ENCODE data around the gene SMAP1.

The SMAP1 gene

GRCh38 chr6:70705772-70706171, 38.1 kb downstream of the SMAP1 start:
- ChIA-PET POLR2A (no interaction called here), CTCF (interaction anchor here (1.0 to 3.5 kb wide), 4 partner anchors 19 to 189 kb away, joined by 3 to 45 read pairs (median 4); no protein-coding TSS in a partner anchor)
- no peak for DNase-seq (ENCODE audit: extremely low spot score)

GRCh38 chr6:70706491-70707123, 38.9 kb downstream of the SMAP1 start:
- peak; percentile 38 for TF ChIP-seq CTCF (IDR thresholded peaks at IDR 0.05; ENCODE audit: control extremely low read depth, extremely low read depth, low read depth, missing control alignments)
- POLR2A ChIA-PET = no interaction called here
- CTCF ChIA-PET = interaction anchor here (0.7 to 5.2 kb wide), 38 partner anchors 8 to 486 kb away, joined by 3 to 114 read pairs (median 4); no protein-coding TSS in a partner anchor
- DNase-seq (ENCODE audit: extremely low spot score) = no peak

More at GRCh38 chr6:70705772-70706171, 38.1 kb downstream of the SMAP1 start:
- no peak for TF ChIP-seq CTCF (IDR thresholded peaks at IDR 0.05; ENCODE audit: control extremely low read depth, extremely low read depth, low read depth, missing control alignments)

- POLR2A ChIA-PET = interaction anchor here (0.6 kb wide), 1 partner anchor 27 kb away, joined by 3 read pairs; no protein-coding TSS in a partner anchor
- no peak for TF ChIP-seq CTCF (IDR thresholded peaks at IDR 0.05; ENCODE audit: control extremely low read depth, extremely low read depth, low read depth, missing control alignments)
- DNase-seq (ENCODE audit: extremely low spot score) = no peak
- CTCF ChIA-PET = interaction anchor here (1.1 to 5.2 kb wide), 20 partner anchors 9 to 307 kb away, joined by 3 to 114 read pairs (median 6); no protein-coding TSS in a partner anchor
Observed at GRCh38 chr6:70707893-70708292, 40.2 kb downstream of the SMAP1 start.

GRCh38 chr6:70708448-70708847, 40.8 kb downstream of the SMAP1 start:
- POLR2A ChIA-PET = no interaction called here
- no peak for DNase-seq (ENCODE audit: extremely low spot score)
- TF ChIP-seq CTCF (IDR thresholded peaks at IDR 0.05; ENCODE audit: control extremely low read depth, extremely low read depth, low read depth, missing control alignments) = no peak
- CTCF ChIA-PET = interaction anchor here (1.4 to 5.2 kb wide), 8 partner anchors 8 to 247 kb away, joined by 3 to 114 read pairs (median 12); no protein-coding TSS in a partner anchor

GRCh38 chr6:70709826-70710225, 42.1 kb downstream of the SMAP1 start:
- POLR2A ChIA-PET = no interaction called here
- no peak for DNase-seq (ENCODE audit: extremely low spot score)
- CTCF ChIA-PET = interaction anchor here (1.0 to 5.2 kb wide), 6 partner anchors 8 to 246 kb away, joined by 3 to 114 read pairs (median 8); partner anchors contain the start of gene B3GAT2
- no peak for TF ChIP-seq CTCF (IDR thresholded peaks at IDR 0.05; ENCODE audit: control extremely low read depth, extremely low read depth, low read depth, missing control alignments)

GRCh38 chr6:70714716-70715257, 47.1 kb downstream of the SMAP1 start:
- POLR2A ChIA-PET = no interaction called here
- CTCF ChIA-PET = no interaction called here
- TF ChIP-seq CTCF (IDR thresholded peaks at IDR 0.05; ENCODE audit: control extremely low read depth, extremely low read depth, low read depth, missing control alignments) = no peak
- DNase-seq (ENCODE audit: extremely low spot score) = no peak

Data from GM10248 (cell line).